Type B pancreatic cell (in vitro differentiated cells): ENCODE measurements around the gene GZMB. TPM values are rescaled to one million over a fixed set of nuclear protein-coding genes. Genes with fewer than 3 reads are reported as not detected.

ENCODE experiments used
- DNase-seq: peaks from one replicate; pipeline ENCODE4 v3.0.0; 2021; ENCODE audit warnings: mixed read lengths; ENCODE audit not compliant: unreplicated experiment; ENCODE audit errors: extremely low spot score
- H3K27ac Mint-ChIP-seq: 2 replicates; pipeline ENCODE4 v1.8.0; 2021; ENCODE audit warnings: mild to moderate bottlenecking, mixed read lengths
- H3K27me3 Mint-ChIP-seq: 2 replicates; pipeline ENCODE4 v1.8.0; 2021; ENCODE audit warnings: mixed read lengths
- H3K36me3 Mint-ChIP-seq: 2 replicates; pipeline ENCODE4 v1.8.0; 2021; ENCODE audit warnings: mixed read lengths
- H3K4me1 Mint-ChIP-seq: one replicate; pipeline ENCODE4 v1.8.0; 2021; ENCODE audit warnings: mixed read lengths; ENCODE audit not compliant: unreplicated experiment
- H3K4me3 Mint-ChIP-seq: 2 replicates; pipeline ENCODE4 v1.8.0; 2021; ENCODE audit warnings: mild to moderate bottlenecking, mixed read lengths
- H3K9me3 Mint-ChIP-seq: 2 replicates; pipeline ENCODE4 v1.8.0; 2021; ENCODE audit warnings: mixed read lengths
- CTCF ChIP-seq: fragments of 200-600 bp; sonication (generic); conservative IDR thresholded peaks from 2 replicates; pipeline ENCODE4 v1.5.0; 2021; ENCODE audit warnings: antibody characterized with exemption, mild to moderate bottlenecking
- total RNA-seq: library from RNA; stranded (reverse); gene quantifications from 2 replicates; pipeline ENCODE4 v1.2.1, GENCODE V29; 2021; ENCODE audit warnings: low replicate concordance

The GZMB gene
- total RNA-seq, 1 donor from 2014 or later: not detected

DNA sequence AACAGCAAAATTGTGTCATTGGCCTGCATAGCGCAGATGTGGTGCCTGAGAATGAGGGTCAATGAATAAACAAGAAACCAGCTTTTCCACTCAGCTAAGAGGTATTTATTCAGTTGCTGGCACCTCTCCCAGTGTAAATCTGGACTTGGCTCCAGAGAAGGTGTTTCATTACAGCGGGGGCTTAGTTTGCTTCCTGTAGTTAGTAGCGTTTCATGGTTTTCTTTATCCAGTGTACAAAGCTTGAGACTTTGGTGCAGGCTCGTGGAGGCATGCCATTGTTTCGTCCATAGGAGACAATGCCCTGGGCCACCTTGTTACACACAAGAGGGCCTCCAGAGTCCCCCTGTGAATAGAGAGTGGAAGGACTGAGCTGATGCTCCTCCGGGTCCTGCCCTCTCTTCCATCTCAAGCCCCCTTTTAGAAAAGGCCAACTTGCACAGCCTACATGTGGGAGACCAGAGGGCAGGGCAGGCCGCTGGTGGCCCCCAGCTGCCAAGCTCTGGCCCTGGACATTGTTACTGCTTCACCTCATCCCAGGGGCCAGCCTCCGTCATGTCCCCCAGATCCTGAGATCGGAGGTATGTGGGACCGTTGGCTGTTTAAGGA lies 3.0 kb downstream of the GZMB start:
- Mint-ChIP-seq H3K27me3 (no peaks in the 10 kb centered on the region), H3K4me1 (no peaks in the 10 kb centered on the region), H3K27ac (no peak overlapping the region), H3K4me3 (no peak overlapping the region), H3K9me3 (peaks cover 6% of the 10 kb centered on the region), H3K36me3 (no peaks in the 10 kb centered on the region)
- TF ChIP-seq CTCF: no peak
- no peak for DNase-seq

- Mint-ChIP-seq H3K9me3 (peaks cover 6% of the 10 kb centered on the region), H3K4me1 (no peaks in the 10 kb centered on the region), H3K4me3 (no peak overlapping the region), H3K27me3 (no peaks in the 10 kb centered on the region), H3K36me3 (no peaks in the 10 kb centered on the region), H3K27ac (no peak overlapping the region)
- no peak for TF ChIP-seq CTCF
- DNase-seq: no peak
These were observed 3.7 kb downstream of the GZMB start for GRCh38 chr14:24630087-24630871.

DNA sequence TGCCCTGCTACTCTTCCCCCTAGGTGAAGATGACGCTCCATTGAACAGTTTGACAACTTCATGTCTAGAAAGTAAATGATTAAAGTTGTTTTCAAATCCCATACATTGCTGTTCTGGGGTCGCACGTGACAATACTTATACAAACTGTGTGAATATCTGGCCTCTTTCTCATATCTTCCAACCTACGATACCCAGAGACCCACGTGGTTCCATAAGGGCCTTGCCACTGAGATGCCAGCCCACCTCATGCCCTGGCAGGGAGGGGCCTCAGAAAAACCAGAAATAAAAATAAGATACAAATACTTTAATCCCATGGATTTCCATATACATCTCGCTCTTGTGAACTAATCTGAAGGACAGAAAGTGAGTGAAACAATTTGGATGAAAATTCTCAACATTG lies 4.5 kb downstream of the GZMB start:
- Mint-ChIP-seq H3K36me3 (no peaks in the 10 kb centered on the region), H3K27me3 (no peaks in the 10 kb centered on the region), H3K27ac (no peak overlapping the region), H3K4me1 (no peaks in the 10 kb centered on the region), H3K4me3 (no peak overlapping the region), H3K9me3 (peaks cover 6% of the 10 kb centered on the region)
- no peak for TF ChIP-seq CTCF
- DNase-seq: no peak

DNA sequence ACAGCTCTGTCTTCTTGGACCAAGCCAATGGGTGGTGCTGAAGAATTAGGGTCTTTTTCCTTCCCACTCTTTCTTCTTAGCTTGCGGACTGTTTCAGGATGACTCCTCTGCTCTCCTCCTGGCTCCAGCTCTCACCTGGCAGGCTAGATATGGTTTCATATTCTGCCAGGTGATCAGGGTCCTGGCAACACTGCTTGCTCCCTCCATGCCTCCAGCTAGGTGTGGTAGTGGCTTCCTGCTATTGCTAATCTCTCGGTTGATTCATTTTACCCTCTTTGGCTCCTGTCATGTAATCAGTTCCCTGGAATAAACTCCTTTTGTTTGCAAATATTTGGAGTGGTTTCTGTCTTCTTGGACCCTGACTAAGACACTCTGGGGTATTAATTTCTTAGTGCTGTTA lies 20.2 kb downstream of the GZMB start:
- Mint-ChIP-seq H3K4me1 (no peaks in the 10 kb centered on the region), H3K4me3 (no peak overlapping the region), H3K27ac (no peak overlapping the region), H3K27me3 (no peaks in the 10 kb centered on the region), H3K36me3 (no peaks in the 10 kb centered on the region), H3K9me3 (no peaks in the 10 kb centered on the region)
- TF ChIP-seq CTCF: no peak
- DNase-seq: no peak

- no peaks in the 10 kb centered on the region for H3K4me1 Mint-ChIP-seq
- no peak for TF ChIP-seq CTCF
- no peaks in the 10 kb centered on the region for H3K9me3 Mint-ChIP-seq
- no peak overlapping the region for H3K4me3 Mint-ChIP-seq
- no peaks in the 10 kb centered on the region for H3K27me3 Mint-ChIP-seq
- DNase-seq: no peak
- no peaks in the 10 kb centered on the region for H3K36me3 Mint-ChIP-seq
- H3K27ac Mint-ChIP-seq: no peak overlapping the region
These were observed 20.7 kb downstream of the GZMB start for GRCh38 chr14:24613241-24613640.
